Right lobe of liver (tissue), 4 donors: ENCODE measurements around the gene DDX4.

Experiments used
- POLR2A ChIP-seq: fragments of 450-650 bp; IDR thresholded peaks from one replicate; pipeline ENCODE4 v1.6.1; 2017; ENCODE audit warnings: antibody characterized with exemption, mild to moderate bottlenecking
- TF ChIP-seq, protein P1 (sequence below), 4 donors: fragments of 200-600 bp in 3 of 4; fragments of 450-650 bp in 1 of 4; IDR thresholded peaks; one replicate each; pipeline versions ENCODE4 v1.5.1 to v1.8.0; 2016 to 2022; ENCODE audit warnings: antibody characterized with exemption in 4 of 4, mild to moderate bottlenecking in 2 of 4
- donor health status: DM: no; HTN: no; CAD: no.
- donor health status: DM: no; HTN: no; CAD: no.
- donor health status: DM: no; HTN: yes; CAD: no.

- TF ChIP-seq, protein P1, sequence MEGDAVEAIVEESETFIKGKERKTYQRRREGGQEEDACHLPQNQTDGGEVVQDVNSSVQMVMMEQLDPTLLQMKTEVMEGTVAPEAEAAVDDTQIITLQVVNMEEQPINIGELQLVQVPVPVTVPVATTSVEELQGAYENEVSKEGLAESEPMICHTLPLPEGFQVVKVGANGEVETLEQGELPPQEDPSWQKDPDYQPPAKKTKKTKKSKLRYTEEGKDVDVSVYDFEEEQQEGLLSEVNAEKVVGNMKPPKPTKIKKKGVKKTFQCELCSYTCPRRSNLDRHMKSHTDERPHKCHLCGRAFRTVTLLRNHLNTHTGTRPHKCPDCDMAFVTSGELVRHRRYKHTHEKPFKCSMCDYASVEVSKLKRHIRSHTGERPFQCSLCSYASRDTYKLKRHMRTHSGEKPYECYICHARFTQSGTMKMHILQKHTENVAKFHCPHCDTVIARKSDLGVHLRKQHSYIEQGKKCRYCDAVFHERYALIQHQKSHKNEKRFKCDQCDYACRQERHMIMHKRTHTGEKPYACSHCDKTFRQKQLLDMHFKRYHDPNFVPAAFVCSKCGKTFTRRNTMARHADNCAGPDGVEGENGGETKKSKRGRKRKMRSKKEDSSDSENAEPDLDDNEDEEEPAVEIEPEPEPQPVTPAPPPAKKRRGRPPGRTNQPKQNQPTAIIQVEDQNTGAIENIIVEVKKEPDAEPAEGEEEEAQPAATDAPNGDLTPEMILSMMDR (IDR thresholded peaks at IDR 0.05), result no peak
- TF ChIP-seq POLR2A, result no peak
Observed at GRCh38 chr5:55771175-55771655, 33.4 kb downstream of the DDX4 start.
